Cerebellar cortex (tissue), 1 donor: ENCODE results near the gene URI1.
"Not testable (repeated sequence)": the region's sequence is repeated elsewhere in the genome, so short reads cannot be mapped to it uniquely, and the experiment has no call there.

Source experiments
- DNase-seq: peaks from one replicate; pipeline ENCODE4 v3.0.0-alpha.2; 2015; ENCODE audit warnings: low spot score

URI1 gene, protein sequence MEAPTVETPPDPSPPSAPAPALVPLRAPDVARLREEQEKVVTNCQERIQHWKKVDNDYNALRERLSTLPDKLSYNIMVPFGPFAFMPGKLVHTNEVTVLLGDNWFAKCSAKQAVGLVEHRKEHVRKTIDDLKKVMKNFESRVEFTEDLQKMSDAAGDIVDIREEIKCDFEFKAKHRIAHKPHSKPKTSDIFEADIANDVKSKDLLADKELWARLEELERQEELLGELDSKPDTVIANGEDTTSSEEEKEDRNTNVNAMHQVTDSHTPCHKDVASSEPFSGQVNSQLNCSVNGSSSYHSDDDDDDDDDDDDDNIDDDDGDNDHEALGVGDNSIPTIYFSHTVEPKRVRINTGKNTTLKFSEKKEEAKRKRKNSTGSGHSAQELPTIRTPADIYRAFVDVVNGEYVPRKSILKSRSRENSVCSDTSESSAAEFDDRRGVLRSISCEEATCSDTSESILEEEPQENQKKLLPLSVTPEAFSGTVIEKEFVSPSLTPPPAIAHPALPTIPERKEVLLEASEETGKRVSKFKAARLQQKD

GRCh38 chr19:29941828-29942403 lies at the start of gene URI1:
TSS of gene URI1 (plus strand) at chr19:29942239. CDS start at chr19:29942548, 309 bp downstream.
- DNase-seq = peak; percentile 80

DNA sequence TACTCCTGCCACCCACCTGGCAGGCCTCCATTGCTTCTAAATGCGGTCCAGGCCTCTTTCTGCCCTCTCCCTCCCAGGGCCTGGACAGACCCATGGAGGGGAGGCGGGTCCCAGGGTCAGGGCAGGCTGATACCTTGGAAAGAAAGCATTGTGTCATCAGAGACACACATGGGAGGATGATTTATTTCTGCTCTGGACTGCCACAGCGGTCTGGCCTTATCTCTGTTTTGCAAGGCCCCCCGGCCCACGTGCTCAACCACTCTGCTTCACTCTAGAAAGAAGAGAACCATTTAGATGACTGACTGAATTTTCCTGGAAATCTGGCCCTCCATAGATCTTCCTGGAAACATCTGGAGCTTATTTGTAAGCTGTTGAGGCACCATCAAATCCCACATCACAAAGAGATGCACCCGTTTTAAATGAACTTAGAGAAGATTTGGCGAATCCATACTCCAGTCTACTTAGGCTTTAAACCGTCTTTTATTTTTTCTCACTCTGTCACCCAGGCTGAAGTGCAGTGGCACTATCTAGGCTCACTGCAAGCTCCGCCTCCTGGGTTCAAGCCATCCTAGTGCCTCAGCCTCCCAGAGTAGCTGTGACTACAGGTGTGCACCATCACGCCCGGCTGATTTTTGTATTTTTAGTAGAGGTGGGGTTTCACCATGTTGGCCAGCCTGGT lies 48.3 kb upstream of the URI1 start:
- no peak for DNase-seq

GRCh38 chr19:29896802-29897201 lies 45.2 kb upstream of the URI1 start:
- no peak for DNase-seq

GRCh38 chr19:29897466-29897865 lies 44.6 kb upstream of the URI1 start:
- no peak for DNase-seq

- no peak for DNase-seq
These were observed 38.0 kb upstream of the URI1 start for GRCh38 chr19:29904017-29904416.

DNA sequence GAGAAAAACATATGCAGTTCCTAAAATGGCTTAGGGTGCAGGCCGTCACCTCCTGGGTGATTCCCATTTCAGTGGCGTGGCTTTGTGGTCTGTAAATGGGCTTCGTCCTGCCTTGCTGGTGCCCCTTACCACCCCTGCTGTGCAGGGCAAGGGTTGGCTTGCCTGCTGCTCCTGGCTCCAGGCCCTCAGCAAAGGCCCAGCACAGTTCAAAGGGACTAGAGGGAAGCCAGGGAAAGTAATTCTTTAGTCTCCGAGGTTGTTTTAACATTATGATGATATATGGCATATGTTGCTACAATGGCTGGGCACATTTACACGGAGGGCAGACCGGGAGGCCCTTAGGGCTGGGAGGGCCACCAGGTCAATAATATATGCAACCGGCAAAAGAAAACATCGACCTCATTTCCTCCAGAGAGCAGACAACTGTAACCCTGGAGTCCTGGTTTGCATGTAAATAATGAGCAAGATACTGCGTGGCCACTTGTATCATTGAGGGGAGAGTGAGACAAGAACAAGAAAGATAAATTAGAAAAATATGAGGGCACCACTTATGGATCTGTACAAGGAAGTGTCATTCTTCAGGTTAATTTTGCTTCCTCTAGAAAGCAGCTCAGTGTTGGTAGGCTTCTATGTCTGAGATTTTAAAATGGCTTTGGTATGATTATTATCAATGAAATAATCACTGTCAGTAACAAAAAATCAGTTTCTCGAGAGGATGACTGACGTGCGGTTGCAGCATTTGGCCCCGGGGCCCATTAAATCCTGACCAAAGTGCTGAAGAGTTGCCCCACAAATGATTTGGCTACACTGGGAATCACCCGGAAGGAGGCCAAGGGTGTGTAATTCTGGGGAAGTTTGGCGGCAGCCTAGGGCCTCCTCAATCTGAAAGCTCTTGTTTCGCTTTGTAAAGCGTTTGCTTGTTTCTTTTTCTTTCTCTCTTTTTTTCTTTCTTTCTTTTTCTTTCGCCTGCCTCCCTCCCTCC lies 32.8 kb upstream of the URI1 start:
- no peak for DNase-seq

DNA sequence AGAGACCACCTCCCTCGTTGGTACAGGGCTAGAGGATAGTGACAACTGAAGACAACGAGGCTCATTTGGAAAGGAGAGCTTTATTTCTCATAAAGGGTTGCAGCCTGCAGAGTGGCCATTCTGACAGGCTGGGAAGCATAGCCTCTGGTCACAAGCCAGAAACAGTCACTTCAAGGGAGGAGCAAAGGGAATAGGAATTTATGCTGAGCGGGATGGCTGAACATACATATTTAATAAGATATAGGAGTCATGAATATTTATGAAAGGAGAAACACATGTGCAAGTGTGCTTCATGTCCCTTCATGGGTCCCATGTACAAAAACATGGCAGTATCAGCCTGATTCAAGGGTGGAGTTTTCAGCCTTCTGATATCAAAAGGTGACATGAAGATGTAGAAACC lies 27.1 kb upstream of the URI1 start:
- DNase-seq = no peak

DNA sequence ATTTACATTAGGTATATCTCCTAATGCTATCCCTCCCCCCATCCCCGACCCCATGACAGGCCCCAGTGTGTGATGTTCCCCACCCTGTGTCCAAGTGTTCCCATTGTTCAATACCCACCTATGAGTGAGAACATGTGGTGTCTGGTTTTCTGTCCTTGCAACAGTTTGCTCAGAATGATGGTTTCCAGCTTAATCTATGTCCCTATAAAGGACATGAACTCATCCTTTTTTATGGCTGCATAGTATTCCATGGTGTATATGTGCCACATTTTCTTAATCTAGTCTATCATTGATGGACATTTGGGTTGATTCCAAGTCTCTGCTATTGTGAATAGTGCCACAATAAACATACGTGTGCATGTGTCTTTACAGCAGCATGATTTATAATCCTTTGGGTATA lies 26.2 kb upstream of the URI1 start:
- DNase-seq = not testable (repeated sequence)

GRCh38 chr19:29917911-29918310 lies 24.1 kb upstream of the URI1 start:
- no peak for DNase-seq

- no peak for DNase-seq
These were observed 23.1 kb upstream of the URI1 start for GRCh38 chr19:29918891-29919290.

DNA sequence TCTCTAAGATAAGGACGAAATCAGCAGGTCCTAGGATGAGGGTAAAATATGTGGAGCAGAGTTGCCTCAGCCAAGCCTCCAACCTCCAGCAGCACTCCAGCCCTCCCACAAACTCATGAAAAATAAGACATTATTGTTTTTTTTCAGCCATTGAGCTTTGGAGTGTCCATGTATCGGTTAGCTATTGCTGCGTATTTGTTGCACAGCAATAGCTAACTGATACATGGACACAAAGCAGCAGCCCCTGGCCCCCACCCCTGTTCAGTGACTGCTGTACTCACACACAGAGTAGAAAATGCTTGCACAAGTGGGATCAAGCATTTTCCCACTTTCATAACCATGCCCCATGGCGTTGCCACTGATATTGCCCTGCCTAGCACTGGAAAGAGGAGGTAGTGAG lies 19.1 kb upstream of the URI1 start:
- no peak for DNase-seq

DNA sequence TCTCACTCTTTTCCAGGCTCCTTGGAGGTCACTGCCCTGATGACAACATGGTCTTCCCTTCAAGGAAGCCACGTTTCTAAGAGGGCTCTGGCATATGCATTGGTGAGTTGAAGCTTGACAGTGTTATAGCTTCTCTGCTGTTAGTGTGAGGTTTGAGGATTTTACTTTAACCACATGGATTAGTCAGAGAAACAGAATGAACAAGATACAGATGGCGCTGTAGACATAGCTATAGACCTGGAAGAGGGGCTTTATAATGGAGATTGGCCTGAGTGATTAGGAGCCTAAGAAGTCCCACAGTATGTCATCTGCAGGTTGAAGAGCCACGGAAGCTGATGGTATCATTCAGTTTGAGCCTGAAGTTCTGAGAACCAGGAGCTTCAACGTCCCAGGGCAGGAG lies 18.4 kb upstream of the URI1 start:
- DNase-seq = no peak

DNA sequence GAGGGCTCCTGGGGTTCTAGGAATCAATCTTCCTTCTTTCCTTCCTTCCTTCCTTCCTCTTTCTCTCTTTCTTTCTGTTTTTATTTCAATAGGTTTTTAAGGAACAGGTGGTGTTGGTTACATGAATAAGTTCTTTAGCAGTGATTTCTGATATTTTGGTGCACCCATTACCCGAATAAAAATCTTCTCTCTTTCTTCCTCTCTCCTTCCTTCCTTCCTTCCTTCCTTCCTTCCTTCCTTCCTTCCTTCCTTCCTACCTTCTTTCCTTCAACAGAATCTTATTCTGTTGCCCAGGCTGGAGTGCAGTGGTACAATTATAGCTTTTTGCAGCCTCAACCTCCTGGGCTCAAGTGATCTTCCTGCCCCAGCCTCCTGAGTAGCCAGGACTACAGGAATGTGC lies 16.0 kb upstream of the URI1 start:
- DNase-seq = no peak

DNA sequence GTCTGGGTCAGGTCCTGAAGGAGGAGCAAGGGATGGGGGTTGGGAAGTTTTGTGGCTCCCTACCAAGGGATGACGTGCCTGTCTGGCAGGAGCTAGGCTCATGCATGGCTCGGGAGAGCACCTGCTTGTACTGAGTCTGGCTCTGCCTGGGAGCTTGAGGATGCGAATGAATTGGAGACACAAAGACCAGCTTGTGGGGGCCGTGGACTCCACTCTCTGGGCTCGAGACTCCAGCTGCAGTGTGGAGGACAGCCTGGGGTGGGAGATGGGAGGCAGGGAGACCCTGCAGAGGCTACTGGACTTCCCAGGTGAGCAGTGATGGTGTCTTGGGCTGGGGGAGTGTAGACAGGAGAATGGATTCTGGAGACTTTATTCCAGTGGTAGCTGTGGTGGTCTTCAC lies 15.2 kb upstream of the URI1 start:
- DNase-seq = no peak

DNA sequence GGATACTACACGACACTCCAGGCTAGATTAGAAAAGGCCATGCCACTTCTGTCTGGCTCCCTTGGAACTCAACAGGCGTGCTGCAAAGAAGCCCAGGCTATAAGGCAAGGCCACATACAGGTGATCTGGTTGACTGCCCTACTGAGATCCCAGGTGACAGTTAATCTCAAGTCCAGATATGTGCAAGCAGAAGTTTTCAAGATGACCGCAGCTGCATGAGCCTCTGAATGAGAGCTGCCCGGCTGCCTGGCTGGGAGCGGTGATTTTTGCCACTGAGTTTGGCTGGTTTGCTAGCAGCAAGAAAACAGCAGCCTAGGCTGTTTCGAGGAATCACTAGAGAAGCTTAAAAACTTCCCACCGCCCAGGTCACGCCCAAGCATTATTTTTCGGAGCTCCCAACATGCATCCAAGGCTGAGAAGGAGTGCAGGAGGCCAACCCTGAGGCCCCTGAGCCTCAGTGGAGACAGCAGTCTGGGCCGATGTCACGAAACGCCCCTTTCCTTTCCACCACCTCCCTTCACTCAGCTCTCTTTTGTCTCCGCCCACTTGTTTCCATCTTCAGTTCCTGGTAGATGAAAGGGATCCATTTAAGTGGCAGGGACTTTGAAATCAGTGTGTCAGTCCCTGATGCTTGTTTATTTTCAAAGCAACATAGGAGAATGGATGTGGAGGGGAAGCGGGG lies 14.0 kb upstream of the URI1 start:
- no peak for DNase-seq

GRCh38 chr19:29928831-29929230 lies 13.2 kb upstream of the URI1 start:
- no peak for DNase-seq

DNA sequence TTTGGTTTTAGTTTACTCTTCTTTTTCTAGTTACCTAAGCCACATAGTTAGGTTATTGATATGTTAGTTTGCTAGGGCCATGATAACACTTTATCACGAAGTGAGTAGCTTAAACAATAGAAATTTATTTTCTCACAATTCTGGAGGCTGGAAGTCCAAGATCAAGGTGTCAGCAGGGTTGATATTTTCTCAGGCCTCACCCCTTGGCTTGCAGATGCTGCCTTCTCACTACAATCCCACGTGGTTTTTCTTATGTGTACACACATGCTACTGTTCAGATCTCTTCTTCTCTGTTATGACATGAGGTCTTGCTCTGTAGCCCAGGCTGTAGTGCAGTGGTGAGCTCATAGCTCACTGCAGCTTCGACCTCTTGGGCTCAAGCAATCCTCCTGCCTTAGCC lies 7.8 kb upstream of the URI1 start:
- no peak for DNase-seq

DNA sequence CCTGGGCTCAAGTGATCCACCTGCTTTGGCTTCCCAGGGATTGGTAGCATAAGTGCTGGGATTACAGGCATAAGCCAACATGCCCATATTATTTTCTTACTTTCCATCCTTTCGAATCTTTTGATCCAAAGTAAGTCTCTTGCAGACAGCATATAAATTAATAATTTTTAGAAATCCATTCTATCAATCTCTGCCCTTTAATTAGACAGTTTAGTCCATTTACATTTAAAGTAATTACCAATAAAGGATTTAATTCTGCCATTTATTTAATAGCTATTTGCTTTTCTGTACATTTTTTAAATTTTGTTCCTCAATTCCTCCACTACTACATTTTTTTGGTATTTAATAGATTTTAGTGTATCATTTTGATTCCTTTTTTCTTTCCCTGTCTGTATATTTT lies 7.3 kb upstream of the URI1 start:
- no peak for DNase-seq

DNA sequence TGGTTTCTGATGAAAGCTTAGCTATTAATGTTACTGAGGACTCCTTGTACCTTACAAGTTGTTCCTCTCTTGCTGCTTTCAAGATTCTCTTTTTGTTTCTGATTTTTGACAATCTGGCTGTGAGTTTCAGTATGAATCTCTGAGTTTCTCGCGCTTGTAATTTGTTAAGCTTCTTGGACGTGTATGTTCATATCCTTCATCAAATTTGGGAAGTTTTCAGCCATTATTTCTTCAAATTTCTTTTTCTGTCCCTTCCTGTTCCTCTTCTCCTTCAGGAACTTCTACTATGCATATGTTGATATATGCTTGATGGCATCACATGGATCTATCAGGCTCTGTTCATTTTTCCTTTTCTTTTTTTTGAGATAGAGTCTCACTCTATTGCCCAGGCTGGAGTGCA lies 5.6 kb upstream of the URI1 start:
- DNase-seq = no peak

DNA sequence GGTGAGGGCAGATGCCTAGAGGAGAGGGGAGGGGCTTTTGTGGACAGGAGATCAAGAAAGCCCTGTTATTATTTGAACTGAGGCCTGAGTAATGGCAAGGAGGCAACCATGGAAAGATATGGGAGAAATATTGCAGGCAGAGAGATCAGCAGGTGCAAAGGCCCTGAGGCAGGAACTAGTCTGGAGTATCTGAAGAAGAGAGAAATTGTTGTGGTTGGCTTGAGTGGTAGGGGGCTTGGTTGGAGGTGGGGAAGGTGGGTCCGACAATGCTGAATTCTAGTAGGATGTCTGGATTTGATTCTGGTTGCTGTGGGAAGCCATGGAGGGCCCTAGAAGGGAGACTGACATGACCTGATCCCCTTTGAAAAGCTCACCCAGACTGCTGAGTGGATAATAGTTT lies 2.4 kb upstream of the URI1 start:
- no peak for DNase-seq

- DNase-seq = no peak
These were observed 961 bp upstream of the URI1 start for GRCh38 chr19:29940971-29941585.
